Mesothelial cell of epicardium (in vitro differentiated cells): Measurements from ENCODE around the gene C9orf85. TPM values are rescaled to one million over a fixed set of nuclear protein-coding genes. Genes with fewer than 3 reads are reported as not detected.
"Not testable (repeated sequence)": the region's sequence is repeated elsewhere in the genome, so short reads cannot be mapped to it uniquely, and the experiment has no call there.

Source experiments
- DNase-seq, 2 experiments: peaks; one replicate each; pipeline ENCODE4 v3.0.0; 2021; ENCODE audit warnings: low spot score in 2 of 2; ENCODE audit not compliant: unreplicated experiment in 2 of 2
- H3K27ac Mint-ChIP-seq: 2 replicates; pipeline ENCODE4 v1.8.0; 2021; ENCODE audit warnings: mixed read lengths
- H3K27me3 Mint-ChIP-seq: 2 replicates; pipeline ENCODE4 v1.8.0; 2021; ENCODE audit warnings: low read depth, mixed read lengths
- H3K36me3 Mint-ChIP-seq: 2 replicates; pipeline ENCODE4 v1.8.0; 2021; ENCODE audit warnings: mixed read lengths
- H3K4me1 Mint-ChIP-seq: 2 replicates; pipeline ENCODE4 v1.8.0; 2021; ENCODE audit warnings: mixed read lengths
- H3K4me3 Mint-ChIP-seq: 2 replicates; pipeline ENCODE4 v1.8.0; 2021; ENCODE audit warnings: mild to moderate bottlenecking, moderate library complexity, mixed read lengths
- H3K9me3 Mint-ChIP-seq: 2 replicates; pipeline ENCODE4 v1.8.0; 2021; ENCODE audit warnings: mixed read lengths
- total RNA-seq: library from RNA; stranded (reverse); gene quantifications from 3 replicates; pipeline ENCODE4 v1.2.1, GENCODE V29; 2021
- TF ChIP-seq, protein P1 (sequence below): fragments of 200-600 bp; sonication (generic); IDR thresholded peaks from one replicate; pipeline ENCODE4 v1.5.0; 2021; ENCODE audit warnings: antibody characterized with exemption; ENCODE audit not compliant: unreplicated experiment

Gene C9orf85
- total RNA-seq, 1 donor from 2014 or later = 15.2 TPM

DNA sequence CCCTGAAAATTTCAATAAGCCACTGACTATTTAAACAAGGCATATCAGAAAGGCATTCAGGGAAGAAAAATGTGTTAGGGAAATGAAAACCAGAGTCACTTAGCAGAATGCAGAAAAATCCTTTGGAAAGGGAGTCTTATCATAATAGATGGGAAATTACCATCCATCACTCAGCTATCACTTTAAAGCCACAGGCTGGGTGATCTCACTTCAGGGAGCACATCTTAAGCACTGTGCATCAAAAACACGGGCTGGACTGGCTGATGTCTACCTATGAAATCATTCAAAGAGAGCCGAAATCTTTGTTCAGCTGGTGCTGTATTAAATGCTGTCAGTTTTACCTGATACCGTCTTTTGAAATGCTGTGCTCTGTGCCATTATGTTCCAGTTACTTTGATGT, 75.5 kb downstream of the C9orf85 start:
- peaks cover 10% of the 10 kb centered on the region for H3K36me3 Mint-ChIP-seq
- no peaks in the 10 kb centered on the region for H3K27me3 Mint-ChIP-seq
- TF ChIP-seq, protein P1, sequence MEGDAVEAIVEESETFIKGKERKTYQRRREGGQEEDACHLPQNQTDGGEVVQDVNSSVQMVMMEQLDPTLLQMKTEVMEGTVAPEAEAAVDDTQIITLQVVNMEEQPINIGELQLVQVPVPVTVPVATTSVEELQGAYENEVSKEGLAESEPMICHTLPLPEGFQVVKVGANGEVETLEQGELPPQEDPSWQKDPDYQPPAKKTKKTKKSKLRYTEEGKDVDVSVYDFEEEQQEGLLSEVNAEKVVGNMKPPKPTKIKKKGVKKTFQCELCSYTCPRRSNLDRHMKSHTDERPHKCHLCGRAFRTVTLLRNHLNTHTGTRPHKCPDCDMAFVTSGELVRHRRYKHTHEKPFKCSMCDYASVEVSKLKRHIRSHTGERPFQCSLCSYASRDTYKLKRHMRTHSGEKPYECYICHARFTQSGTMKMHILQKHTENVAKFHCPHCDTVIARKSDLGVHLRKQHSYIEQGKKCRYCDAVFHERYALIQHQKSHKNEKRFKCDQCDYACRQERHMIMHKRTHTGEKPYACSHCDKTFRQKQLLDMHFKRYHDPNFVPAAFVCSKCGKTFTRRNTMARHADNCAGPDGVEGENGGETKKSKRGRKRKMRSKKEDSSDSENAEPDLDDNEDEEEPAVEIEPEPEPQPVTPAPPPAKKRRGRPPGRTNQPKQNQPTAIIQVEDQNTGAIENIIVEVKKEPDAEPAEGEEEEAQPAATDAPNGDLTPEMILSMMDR = no peak
- DNase-seq = no peak
- no peak overlapping the region for H3K27ac Mint-ChIP-seq
- peaks cover 24% of the 10 kb centered on the region for H3K4me1 Mint-ChIP-seq
- H3K9me3 Mint-ChIP-seq = peaks cover 8% of the 10 kb centered on the region
- no peak overlapping the region for H3K4me3 Mint-ChIP-seq

GRCh38 chr9:71987471-71988371, 76.3 kb downstream of the C9orf85 start:
- DNase-seq = no peak
- Mint-ChIP-seq H3K4me1 (peaks cover 24% of the 10 kb centered on the region), H3K36me3 (peaks cover 8% of the 10 kb centered on the region), H3K9me3 (peaks cover 8% of the 10 kb centered on the region), H3K4me3 (no peak overlapping the region), H3K27me3 (no peaks in the 10 kb centered on the region), H3K27ac (no peak overlapping the region)
- TF ChIP-seq, protein P1 = no peak

DNA sequence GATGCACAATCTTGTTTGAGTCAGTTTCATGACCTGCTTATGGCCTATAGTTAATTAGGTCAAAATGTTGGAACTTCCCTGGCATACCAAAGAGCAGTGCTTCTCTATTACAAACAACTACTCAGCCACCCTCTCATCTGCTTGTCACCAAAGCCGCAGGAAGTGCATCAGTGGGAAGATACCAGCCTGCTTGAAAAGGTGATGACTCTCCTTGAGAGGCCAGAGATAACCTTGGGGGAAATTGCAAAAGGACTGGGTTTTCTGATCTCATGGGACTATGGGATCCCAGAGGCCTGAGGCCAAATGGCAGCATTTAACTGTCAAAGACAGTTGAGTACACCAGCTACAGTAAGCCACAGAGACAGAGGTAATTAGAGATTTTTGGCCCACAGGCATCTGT, 79.0 kb downstream of the C9orf85 start:
- no peaks in the 10 kb centered on the region for H3K9me3 Mint-ChIP-seq
- DNase-seq = no peak
- H3K4me1 Mint-ChIP-seq = peaks cover 14% of the 10 kb centered on the region
- H3K27ac Mint-ChIP-seq = no peak overlapping the region
- no peaks in the 10 kb centered on the region for H3K36me3 Mint-ChIP-seq
- TF ChIP-seq, protein P1 = no peak
- H3K4me3 Mint-ChIP-seq = no peak overlapping the region
- H3K27me3 Mint-ChIP-seq = no peaks in the 10 kb centered on the region

DNA sequence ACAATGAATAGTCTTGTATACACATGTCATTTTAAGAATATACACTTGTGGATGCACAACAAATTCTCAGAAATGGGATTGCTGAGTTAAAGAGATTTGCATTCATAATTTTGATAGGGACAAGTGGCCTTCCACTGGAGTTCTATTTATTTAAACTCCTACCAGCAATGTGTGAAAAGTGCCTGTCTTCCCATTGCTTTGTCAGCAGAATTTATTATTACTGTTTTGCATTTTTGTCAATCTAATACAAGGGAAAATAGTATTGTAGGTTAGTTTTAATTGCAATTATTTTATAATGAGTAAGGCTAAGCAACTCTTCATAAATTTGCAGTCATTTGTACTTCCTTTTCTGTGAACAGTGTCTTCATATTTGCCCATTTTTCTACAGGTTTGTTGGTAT, 94.0 kb downstream of the C9orf85 start:
- Mint-ChIP-seq H3K4me3 (no peak overlapping the region), H3K9me3 (peaks cover 16% of the 10 kb centered on the region), H3K27me3 (no peaks in the 10 kb centered on the region), H3K27ac (no peak overlapping the region), H3K4me1 (no peaks in the 10 kb centered on the region), H3K36me3 (peaks cover 2% of the 10 kb centered on the region)
- TF ChIP-seq, protein P1 = no peak
- no peak for DNase-seq

DNA sequence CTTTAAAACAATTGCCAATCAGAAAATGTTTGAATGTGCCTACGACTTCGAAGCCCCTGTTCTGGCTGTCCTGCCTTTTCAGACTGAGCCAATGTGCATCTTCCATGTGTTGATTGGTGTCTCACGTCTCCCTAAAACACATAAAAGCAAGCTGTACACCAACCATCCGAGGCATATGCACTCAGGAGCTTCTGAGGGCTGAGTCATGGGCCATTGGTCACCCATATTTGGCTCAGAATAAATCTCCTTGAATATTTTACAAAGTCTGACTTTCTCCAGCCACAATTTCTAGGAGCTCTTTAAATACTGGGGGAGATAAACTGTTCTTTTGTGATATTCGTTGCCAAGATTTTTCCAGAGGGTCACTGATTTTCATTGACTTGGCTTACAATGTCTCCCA, 95.1 kb downstream of the C9orf85 start:
- Mint-ChIP-seq H3K4me1 (no peaks in the 10 kb centered on the region), H3K4me3 (no peak overlapping the region), H3K36me3 (no peaks in the 10 kb centered on the region), H3K27ac (no peak overlapping the region), H3K27me3 (no peaks in the 10 kb centered on the region), H3K9me3 (peaks cover 9% of the 10 kb centered on the region)
- TF ChIP-seq, protein P1 = no peak
- DNase-seq = no peak

DNA sequence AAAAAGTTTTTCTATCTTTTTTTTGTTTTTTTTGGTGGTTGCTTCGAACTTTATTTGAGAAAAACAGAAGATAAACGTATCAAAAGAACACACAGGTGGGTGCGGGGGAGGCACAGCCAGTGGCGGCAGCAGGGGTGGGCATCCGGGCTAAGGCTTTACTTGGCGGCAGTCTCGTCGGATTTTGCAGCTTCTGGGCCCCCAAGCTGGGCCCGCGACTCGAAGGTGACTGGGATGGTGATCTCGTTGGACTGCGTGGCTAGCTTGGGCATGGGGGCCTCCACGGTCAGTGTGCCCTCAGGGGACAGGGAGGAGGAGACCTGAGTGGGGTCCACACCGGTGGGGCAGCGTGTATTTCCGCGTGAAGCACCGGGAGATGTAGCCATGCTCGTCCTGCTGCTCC, 96.3 kb downstream of the C9orf85 start:
- DNase-seq, H3K9me3 Mint-ChIP-seq, H3K27ac Mint-ChIP-seq, H3K27me3 Mint-ChIP-seq, H3K36me3 Mint-ChIP-seq, H3K4me1 Mint-ChIP-seq, H3K4me3 Mint-ChIP-seq: not testable (repeated sequence)
